GM10266 (cell line): ENCODE results near the gene VGLL4.
A peak's percentile ranks its signal among the peaks of the same experiment; 100 is the strongest.

Experiments used
- DNase-seq: peaks from one replicate; pipeline ENCODE4 v3.0.0; 2012; ENCODE audit errors: extremely low spot score
- TF ChIP-seq, protein P1 (sequence below): IDR thresholded peaks from 2 replicates; pipeline ENCODE4 v1.5.1; 2012; ENCODE audit warnings: mild to moderate bottlenecking, low read depth; ENCODE audit not compliant: control insufficient read depth, insufficient read depth; ENCODE audit errors: missing control alignments

The VGLL4 gene

DNA sequence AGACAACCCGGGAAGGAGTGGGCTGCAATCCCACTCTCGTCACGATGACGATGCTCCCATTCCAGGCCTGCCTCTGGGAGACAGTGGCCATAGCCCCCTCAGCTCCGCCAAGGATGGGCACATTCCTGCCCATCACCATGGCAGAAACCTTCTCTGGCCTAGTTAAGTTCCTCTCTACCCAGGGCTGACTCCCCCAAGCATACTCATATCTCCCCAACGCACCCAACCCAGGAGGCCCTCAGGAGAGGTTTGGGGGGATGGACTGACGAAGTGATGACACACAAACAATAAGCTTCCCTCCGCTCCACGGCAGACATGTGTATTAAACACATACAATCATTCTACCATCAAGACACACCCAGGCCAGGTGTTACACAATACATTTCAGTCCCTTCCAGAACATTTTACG, 60.1 kb downstream of the VGLL4 start:
- TF ChIP-seq, protein P1, sequence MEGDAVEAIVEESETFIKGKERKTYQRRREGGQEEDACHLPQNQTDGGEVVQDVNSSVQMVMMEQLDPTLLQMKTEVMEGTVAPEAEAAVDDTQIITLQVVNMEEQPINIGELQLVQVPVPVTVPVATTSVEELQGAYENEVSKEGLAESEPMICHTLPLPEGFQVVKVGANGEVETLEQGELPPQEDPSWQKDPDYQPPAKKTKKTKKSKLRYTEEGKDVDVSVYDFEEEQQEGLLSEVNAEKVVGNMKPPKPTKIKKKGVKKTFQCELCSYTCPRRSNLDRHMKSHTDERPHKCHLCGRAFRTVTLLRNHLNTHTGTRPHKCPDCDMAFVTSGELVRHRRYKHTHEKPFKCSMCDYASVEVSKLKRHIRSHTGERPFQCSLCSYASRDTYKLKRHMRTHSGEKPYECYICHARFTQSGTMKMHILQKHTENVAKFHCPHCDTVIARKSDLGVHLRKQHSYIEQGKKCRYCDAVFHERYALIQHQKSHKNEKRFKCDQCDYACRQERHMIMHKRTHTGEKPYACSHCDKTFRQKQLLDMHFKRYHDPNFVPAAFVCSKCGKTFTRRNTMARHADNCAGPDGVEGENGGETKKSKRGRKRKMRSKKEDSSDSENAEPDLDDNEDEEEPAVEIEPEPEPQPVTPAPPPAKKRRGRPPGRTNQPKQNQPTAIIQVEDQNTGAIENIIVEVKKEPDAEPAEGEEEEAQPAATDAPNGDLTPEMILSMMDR = no peak
- no peak for DNase-seq

DNA sequence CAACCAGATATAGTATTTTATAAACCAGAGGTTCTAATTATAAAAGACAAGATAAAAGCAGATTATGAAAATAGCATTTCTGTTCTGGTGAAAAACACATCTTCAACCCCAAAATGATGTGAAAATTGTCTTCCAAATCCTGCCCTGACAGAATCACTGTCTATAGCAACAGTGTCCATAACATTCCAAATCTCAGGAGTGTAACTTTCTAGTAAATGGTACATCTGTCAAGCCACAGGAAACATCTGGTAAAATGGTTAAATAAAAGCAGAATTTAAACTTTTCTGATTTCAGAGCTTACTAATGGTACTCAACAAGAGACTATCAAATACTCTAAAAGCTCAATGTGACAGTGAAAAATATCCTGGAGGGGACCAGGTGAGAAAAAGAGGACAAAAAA, 60.5 kb downstream of the VGLL4 start:
- DNase-seq = no peak
- TF ChIP-seq, protein P1 = no peak

DNA sequence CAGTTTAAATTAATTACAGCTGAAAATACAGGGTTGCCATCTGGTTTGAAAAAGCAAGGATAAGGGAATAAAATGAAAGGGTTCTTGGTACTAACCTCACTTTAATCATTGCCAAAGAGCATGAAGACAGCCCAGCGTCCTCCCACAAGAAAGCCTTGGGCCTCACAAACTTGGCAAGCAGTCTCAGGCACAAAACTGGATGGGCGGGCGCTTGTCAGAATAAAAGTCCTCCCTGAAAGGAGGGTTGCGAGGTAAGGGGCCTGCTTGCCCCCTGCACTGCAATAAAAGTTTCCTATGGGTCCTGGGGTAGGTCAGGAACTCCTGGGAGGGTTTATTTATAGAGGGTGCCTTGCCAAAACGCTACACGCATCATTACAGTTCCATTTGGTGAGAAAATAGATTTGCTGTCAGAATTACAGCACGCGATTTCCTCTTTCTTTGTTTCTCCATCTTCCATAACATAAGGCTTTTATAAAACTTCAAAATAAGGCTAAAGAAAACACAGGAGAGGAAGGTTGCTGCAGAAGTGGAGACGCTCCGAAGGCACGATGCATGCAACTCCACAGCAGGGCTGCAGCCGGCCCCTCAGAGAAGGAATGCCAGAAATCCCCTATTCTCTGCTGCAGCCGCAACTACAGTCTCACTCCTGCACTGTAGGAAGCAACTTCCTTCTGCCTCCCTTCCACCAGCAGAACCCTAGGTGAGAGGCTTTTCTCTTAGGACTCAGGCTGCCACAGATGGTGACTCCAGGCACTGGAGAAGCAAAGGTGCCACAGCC, 61.3 kb downstream of the VGLL4 start:
- DNase-seq = peak; percentile 56
- TF ChIP-seq, protein P1 = no peak

DNA sequence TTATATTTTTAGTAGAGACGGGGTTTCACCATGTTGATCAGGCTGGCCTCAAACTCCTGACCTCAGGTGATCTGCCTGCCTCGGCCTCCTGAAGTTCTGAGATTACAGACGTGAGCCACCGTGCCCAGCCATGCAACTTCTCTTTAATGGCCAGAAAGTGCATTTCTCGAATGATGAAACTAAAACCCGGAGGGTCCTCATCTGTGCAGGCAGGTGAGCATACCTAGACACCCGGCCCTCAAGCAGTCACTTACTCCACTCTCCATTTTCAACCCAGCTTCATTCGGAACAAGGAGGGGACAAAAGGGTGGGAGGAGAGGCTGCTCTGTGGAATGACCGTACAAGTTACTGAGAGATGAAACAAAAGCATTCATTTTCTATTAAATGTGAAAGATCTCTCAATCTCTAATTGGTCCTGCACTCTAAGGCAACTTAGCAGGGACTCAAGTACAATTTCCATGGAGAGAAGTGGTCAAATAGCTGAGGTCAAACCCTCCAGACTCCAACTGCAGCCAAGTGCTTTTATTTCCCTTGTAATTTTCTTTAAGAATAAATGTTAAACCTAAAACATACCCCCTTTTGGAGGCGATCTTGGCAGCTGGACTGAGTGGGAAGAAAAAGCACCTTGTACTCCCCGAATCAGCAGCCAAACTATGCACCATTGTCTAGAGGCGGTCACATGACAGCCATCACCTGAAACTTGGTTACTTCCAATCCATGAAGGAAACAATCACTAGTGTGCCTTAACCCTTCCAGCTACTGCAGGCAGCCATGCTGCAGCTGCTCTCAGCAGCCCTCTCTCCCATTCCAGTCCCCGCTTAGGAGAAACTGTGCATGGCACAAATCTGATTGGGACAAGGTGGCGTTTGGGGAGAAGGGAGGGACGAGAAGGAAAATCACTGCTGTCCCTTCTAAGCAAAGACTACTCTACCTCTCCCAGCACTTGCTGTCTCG, 62.2 kb downstream of the VGLL4 start:
- TF ChIP-seq, protein P1 = no peak

DNA sequence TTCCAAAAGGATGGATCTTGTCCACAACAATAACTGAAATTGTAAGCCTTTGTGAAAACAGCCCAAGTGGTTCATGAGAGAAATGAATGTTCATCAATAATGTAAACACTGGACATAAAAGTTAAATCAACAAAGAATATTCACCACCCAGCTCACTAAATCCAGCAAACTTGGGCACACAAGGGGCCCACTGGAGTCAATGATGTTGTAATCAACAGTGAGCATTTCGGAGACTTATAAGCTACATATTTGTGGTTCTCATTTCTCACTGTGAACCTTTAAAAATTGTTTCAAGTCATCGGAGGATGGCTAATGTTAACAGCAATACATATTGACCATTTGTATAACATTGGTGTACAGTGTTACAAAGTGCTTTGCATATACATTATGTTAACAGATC, 63.1 kb downstream of the VGLL4 start:
- no peak for DNase-seq

More for the DNA sequence above, 62.2 kb downstream of the VGLL4 start:
- no peak for DNase-seq

DNA sequence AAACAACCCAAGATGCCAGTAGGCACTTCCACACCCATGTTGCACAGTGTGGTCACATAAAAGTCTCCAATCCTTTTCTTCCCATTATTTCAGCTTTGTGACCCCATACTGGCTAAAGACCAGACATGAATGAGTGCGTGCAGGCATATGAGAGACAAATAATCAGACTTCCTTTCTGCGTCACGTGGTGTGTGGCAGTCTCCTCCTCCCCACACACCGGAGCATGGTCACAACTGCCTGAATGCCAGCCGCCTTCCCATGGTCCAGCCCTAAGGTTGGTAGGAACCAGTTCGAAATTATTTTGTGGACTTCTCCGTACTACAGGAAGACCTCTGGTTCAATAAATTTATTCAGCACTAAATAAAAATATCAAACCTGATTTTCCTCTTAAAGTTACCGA, 65.5 kb downstream of the VGLL4 start:
- TF ChIP-seq, protein P1 = no peak
- DNase-seq = no peak

More for the DNA sequence above, 63.1 kb downstream of the VGLL4 start:
- TF ChIP-seq, protein P1 = no peak

DNA sequence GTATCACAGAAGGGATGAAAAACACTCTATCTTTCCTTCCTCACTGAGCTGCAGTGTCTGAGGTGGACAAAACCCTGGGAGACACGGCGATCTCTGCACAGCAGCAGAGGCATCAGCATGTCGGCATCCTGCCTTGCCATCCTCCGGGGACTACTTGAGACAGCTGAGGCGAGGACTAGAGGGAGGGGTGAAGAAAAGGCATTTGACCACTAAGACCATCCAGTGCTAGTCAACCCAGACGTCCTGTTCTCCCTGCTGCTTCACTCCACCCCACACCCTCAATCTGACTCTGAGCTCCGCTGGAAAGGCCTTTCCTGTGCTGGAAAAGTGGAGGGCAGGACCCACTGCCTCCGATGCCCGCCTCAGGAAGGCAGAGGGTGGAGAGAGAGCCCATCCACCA, 67.3 kb downstream of the VGLL4 start:
- TF ChIP-seq, protein P1 = no peak

More for the DNA sequence above, 67.3 kb downstream of the VGLL4 start:
- DNase-seq = no peak
